Endothelial cell of umbilical vein (primary cell): ENCODE data around the gene LTB4R. TPM values are rescaled to one million over a fixed set of nuclear protein-coding genes. Genes with fewer than 3 reads are reported as not detected.
A peak's percentile ranks its signal among the peaks of the same experiment; 100 is the strongest.

ENCODE experiments used
- BruUV-seq: library from RNA; stranded (reverse); fragments of 400-500 nt; replicated peaks from 2 replicates; lab custom pipeline; 2021; lab: Mats Ljungman, UMichigan
- CTCF ChIA-PET: fragments of 300-600, 350-600 bp; sonication (Branson Sonifier 250); formaldehyde crosslinking; loops from one replicate; lab custom pipeline; 2021; ENCODE audit warnings: antibody characterized with exemption, inconsistent platforms; lab: Charles Lee
- POLR2A ChIA-PET: fragments of 300-600, 350-600 bp; sonication (Branson Sonifier 250); formaldehyde crosslinking; loops from one replicate; lab custom pipeline; 2021; ENCODE audit warnings: antibody characterized with exemption, inconsistent platforms; lab: Charles Lee
- DNase-seq: peaks from one replicate; pipeline ENCODE4 v3.0.0-alpha.2; 2011; ENCODE audit warnings: low read depth, low spot score
- FAIRE-seq: peaks from 2 replicates; lab custom pipeline; 2011; peaks lifted over from hg19 to GRCh38; lab: Jason Lieb, UNC
- H2AFZ ChIP-seq: 2 replicates; pipeline ENCODE4 v1.6.0; 2012; ENCODE audit warnings: low read depth, low read length, control low read depth, inconsistent platforms
- H3K27ac ChIP-seq: 2 replicates; pipeline ENCODE4 v1.5.1; 2011; ENCODE audit warnings: low read depth, mild to moderate bottlenecking, control low read depth, low read length, moderate library complexity; ENCODE audit not compliant: insufficient read depth
- H3K27me3 ChIP-seq, 2 experiments: 2 replicates each; pipeline versions ENCODE4 v1.6.0 to v1.6.1; 2011; ENCODE audit warnings: low read length in 2 of 2, mixed read lengths in 1 of 2; ENCODE audit not compliant: control insufficient read depth in 2 of 2, insufficient read depth in 2 of 2
- H3K36me3 ChIP-seq, 2 experiments: 2 replicates in 1 of 2; 3 replicates in 1 of 2; pipeline ENCODE4 v1.5.1; 2011; ENCODE audit warnings: low read length in 2 of 2, mild to moderate bottlenecking in 1 of 2, moderate library complexity in 1 of 2; ENCODE audit not compliant: control insufficient read depth in 2 of 2, insufficient read depth in 2 of 2; ENCODE audit errors: extremely low read depth in 1 of 2
- H3K4me1 ChIP-seq: 3 replicates; pipeline ENCODE4 v1.5.1; 2011; ENCODE audit warnings: mild to moderate bottlenecking, low read length; ENCODE audit not compliant: control insufficient read depth, insufficient read depth; ENCODE audit errors: extremely low read depth
- H3K4me2 ChIP-seq: 2 replicates; pipeline ENCODE4 v1.6.1; 2011; ENCODE audit warnings: low read length, control low read depth, mixed read lengths; ENCODE audit not compliant: insufficient read depth
- H3K4me3 ChIP-seq, 3 experiments: fragments of 200-600 bp in 1 of 3; sonication (generic), shearing (Covaris generic) in 1 of 3; replicated peaks in 1 of 3; 2 replicates each; pipeline ENCODE4 v1.5.1; 2011 to 2016; ENCODE audit warnings: control low read depth in 3 of 3, low read length in 3 of 3, mild to moderate bottlenecking in 2 of 3, inconsistent platforms in 1 of 3, low read depth in 1 of 3, moderate library complexity in 1 of 3; ENCODE audit not compliant: insufficient read depth in 1 of 3
- H3K79me2 ChIP-seq: 2 replicates; pipeline ENCODE4 v1.6.0; 2012; ENCODE audit warnings: low read length, inconsistent platforms; ENCODE audit not compliant: control insufficient read depth, insufficient read depth
- H3K9ac ChIP-seq: replicated peaks from 2 replicates; pipeline ENCODE3; 2011; ENCODE audit warnings: low read length, control low read depth; ENCODE audit not compliant: insufficient read depth; ENCODE audit errors: extremely low read depth
- H3K9me1 ChIP-seq: replicated peaks from 3 replicates; pipeline ENCODE4 v1.6.0; 2011; ENCODE audit warnings: mild to moderate bottlenecking, low read length; ENCODE audit not compliant: control insufficient read depth, insufficient read depth; ENCODE audit errors: extremely low read depth
- H3K9me3 ChIP-seq: replicated peaks from 2 replicates; pipeline ENCODE4 v1.5.1; 2012; ENCODE audit warnings: low read length, inconsistent platforms; ENCODE audit not compliant: control insufficient read depth, insufficient read depth
- H4K20me1 ChIP-seq: replicated peaks from 2 replicates; pipeline ENCODE3; 2011; ENCODE audit warnings: mild to moderate bottlenecking, low read length; ENCODE audit not compliant: control insufficient read depth, insufficient read depth; ENCODE audit errors: extremely low read depth
- EZH2 ChIP-seq: IDR thresholded peaks from 2 replicates; pipeline ENCODE4 v1.6.1; 2012; ENCODE audit warnings: borderline replicate concordance, low read depth, mild to moderate bottlenecking, moderate library complexity, low read length, inconsistent platforms; ENCODE audit not compliant: severe bottlenecking
- FOS ChIP-seq: IDR thresholded peaks from 2 replicates; pipeline ENCODE4 v1.6.1; 2011; ENCODE audit warnings: mild to moderate bottlenecking, low read length, moderate library complexity, borderline replicate concordance; ENCODE audit not compliant: insufficient read depth
- GATA2 ChIP-seq: IDR thresholded peaks from 2 replicates; pipeline ENCODE4 v1.7.0; 2011; ENCODE audit warnings: low read depth, mild to moderate bottlenecking, moderate library complexity, mixed read lengths, low read length; ENCODE audit not compliant: insufficient read length, insufficient read depth
- MYC ChIP-seq: IDR thresholded peaks from one replicate; pipeline ENCODE4 v1.6.1; 2011; ENCODE audit warnings: mild to moderate bottlenecking, low read depth, low read length
- POLR2A ChIP-seq: IDR thresholded peaks from 2 replicates; pipeline ENCODE4 v1.6.1; 2012; ENCODE audit warnings: low read depth, mild to moderate bottlenecking, control low read depth, low read length
- POLR2AphosphoS5 ChIP-seq: IDR thresholded peaks from 2 replicates; pipeline ENCODE4 v1.6.1; 2012; ENCODE audit warnings: low read depth, mild to moderate bottlenecking, control low read depth, low read length, moderate library complexity; ENCODE audit not compliant: insufficient read depth
- dilution Hi-C: fragments of 300-500 bp; cut with MboI; formaldehyde crosslinking; loops from one replicate; pipeline ENCODE4 v1.15.0; 2019; ENCODE audit warnings: low sequenced_read_pairs; ENCODE audit not compliant: extremely low pct_ligation_motif_present
- intact Hi-C: fragments of 100-400 bp; cut with micrococcal nuclease; formaldehyde crosslinking; loops from one replicate; pipeline ENCODE4 v1.10.0; 2022
- polyA plus RNA-seq, 4 experiments: library from polyadenylated mRNA; depleted of rRNA in 3 of 4; stranded (reverse) in 3 of 4; unstranded in 1 of 4; fragments of >200 nt; gene quantifications; 2 replicates each; pipeline versions ENCODE4 v1.2.1 to v1.2.3, GENCODE V29; 2011 to 2012; ENCODE audit warnings: missing spikeins in 1 of 4
- total RNA-seq: library from RNA; stranded (reverse); gene quantifications from 2 replicates; pipeline ENCODE4 v1.2.3, GENCODE V29; 2021
- TF ChIP-seq, protein P1 (sequence below), 2 donors: IDR thresholded peaks; 1 replicate in 1 of 2; 2 replicates in 1 of 2; pipeline ENCODE4 v1.5.1; 2011; ENCODE audit warnings: low read length in 2 of 2, mild to moderate bottlenecking in 2 of 2, moderate library complexity in 2 of 2, control low read depth in 1 of 2, inconsistent platforms in 1 of 2, low read depth in 1 of 2; ENCODE audit not compliant: insufficient read depth in 1 of 2; ENCODE audit errors: extremely low read depth in 1 of 2
- TF ChIP-seq, protein P2 (sequence below): IDR thresholded peaks from 2 replicates; pipeline ENCODE4 v1.6.1; 2011; ENCODE audit not compliant: insufficient read depth, insufficient read length

LTB4R gene
- total and polyA plus RNA-seq, 2 donors (not counting 3 experiments of a cell fraction or from before 2014, with no cell fraction given) = 9.1 to 10.5 TPM

DNA sequence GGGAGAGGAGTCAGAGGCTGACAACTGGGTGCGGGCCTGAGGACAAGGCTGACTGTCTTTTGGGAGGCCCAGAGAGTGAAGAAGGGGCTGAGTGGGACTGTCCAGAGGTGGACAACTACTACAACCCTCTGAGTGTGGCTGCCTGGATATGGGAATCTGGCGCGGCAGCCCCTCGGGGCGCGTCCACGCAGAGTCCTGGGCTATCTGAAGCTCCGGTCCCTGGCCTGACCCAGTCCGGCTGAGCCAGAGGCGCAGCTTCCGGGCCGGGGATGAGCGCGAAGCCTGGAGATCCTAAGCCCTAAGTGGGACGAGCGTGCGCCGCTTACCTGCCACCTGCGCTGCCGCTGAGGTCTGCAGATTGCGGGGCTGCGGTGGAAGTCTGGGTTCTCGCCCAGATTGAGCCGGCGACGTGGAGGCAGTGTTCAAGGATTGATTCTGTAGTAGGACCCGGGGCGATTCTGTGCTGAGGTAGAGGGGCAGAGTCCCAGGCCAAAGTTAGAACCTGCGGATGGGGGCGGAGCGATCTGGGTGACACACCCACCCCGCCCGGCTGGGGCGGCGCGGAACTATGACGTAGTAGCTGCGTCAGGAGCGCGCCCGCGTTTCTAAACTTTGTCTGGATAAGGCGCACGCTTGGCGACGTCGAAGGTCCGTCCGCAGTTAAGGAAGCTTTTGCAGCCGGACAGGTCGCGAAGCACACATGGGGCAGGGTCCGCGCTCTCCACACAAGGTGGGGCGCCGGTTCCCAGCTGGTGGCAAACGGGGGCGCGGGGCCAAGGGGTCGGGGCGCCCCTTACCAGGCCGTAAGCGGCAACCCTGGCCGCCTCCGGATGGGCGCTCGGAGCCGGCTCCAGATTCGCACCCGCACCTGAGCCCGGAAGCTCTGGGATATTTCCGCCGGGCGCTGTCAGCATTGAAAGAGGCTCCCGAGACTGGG, 11.8 kb upstream of the LTB4R start, which contains the start of the genes DHRS1 and NOP9:
DHRS1 (minus strand) TSS at position 526 of the 937 bp plus-strand sequence. CDS start 674 bp downstream, outside the sequence.
NOP9 (plus strand) TSS at position 596 of the 937 bp plus-strand sequence; CDS start at position 701, 105 bp downstream.
- CTCF ChIA-PET = interaction anchor here (0.9 to 5.5 kb wide), 13 partner anchors 10 to 241 kb away, joined by 3 to 199 read pairs (median 12); partner anchors contain the start of genes CHMP4A, CIDEB, IRF9 and LTB4R
- Histone ChIP-seq H4K20me1 (no peaks in the 10 kb centered on the region), H3K4me1 (peaks cover 22% of the 10 kb centered on the region), H3K27ac (peak within 1 kb of the TSS; percentile 74), H3K4me2 (peak within 1 kb of the TSS; percentile 90), H2AFZ (peak within 1 kb of the TSS; percentile 98), H3K27me3 (no peaks in the 10 kb centered on the region), H3K79me2 (peaks cover 11% of the 10 kb centered on the region), H3K9me3 (no peaks in the 10 kb centered on the region), H3K4me3 (peak within 1 kb of the TSS; percentile 79 to 85 (median 82)), H3K9ac (peak within 1 kb of the TSS; percentile 84), H3K36me3 (peaks cover 5 to 24% of the 10 kb centered on the region in 2 experiments), H3K9me1 (no peaks in the 10 kb centered on the region)
- TSS peak; percentile 50 for BruUV-seq
- POLR2A ChIA-PET = interaction anchor here (0.6 to 1.1 kb wide), 2 partner anchors 39 to 57 kb away, joined by 3 to 7 read pairs; partner anchors contain the start of gene TINF2
- DNase-seq (peak; percentile 90), FAIRE-seq (peak; percentile 99)
- no peak for TF ChIP-seq GATA2
- no peak for TF ChIP-seq EZH2
- TF ChIP-seq POLR2AphosphoS5 = peak; percentile 76
- TF ChIP-seq FOS = no peak
- no peak for TF ChIP-seq MYC
- TF ChIP-seq, protein P1, sequence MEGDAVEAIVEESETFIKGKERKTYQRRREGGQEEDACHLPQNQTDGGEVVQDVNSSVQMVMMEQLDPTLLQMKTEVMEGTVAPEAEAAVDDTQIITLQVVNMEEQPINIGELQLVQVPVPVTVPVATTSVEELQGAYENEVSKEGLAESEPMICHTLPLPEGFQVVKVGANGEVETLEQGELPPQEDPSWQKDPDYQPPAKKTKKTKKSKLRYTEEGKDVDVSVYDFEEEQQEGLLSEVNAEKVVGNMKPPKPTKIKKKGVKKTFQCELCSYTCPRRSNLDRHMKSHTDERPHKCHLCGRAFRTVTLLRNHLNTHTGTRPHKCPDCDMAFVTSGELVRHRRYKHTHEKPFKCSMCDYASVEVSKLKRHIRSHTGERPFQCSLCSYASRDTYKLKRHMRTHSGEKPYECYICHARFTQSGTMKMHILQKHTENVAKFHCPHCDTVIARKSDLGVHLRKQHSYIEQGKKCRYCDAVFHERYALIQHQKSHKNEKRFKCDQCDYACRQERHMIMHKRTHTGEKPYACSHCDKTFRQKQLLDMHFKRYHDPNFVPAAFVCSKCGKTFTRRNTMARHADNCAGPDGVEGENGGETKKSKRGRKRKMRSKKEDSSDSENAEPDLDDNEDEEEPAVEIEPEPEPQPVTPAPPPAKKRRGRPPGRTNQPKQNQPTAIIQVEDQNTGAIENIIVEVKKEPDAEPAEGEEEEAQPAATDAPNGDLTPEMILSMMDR (IDR thresholded peaks at IDR 0.05; ENCODE audit: extremely low read depth in 1 of 2, insufficient read depth in 1 of 2, low read depth in 1 of 2, low read length in 2 of 2) = no peak
- TF ChIP-seq, protein P2, sequence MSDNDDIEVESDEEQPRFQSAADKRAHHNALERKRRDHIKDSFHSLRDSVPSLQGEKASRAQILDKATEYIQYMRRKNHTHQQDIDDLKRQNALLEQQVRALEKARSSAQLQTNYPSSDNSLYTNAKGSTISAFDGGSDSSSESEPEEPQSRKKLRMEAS = peak; percentile 88
- peak; percentile 76 for TF ChIP-seq POLR2A
- dilution Hi-C loops (no loop called here), intact Hi-C loops (loop anchor here (1.0 to 5.0 kb wide), 3 partner anchors 28 to 185 kb away; partner anchors contain the start of genes DCAF11, NRL, PSME2 and RABGGTA)
